Type B pancreatic cell (in vitro differentiated cells): ENCODE measurements around the gene FAH. TPM values are rescaled to one million over a fixed set of nuclear protein-coding genes. Genes with fewer than 3 reads are reported as not detected.

Experiments
- DNase-seq: peaks from one replicate; pipeline ENCODE4 v3.0.0; 2021; ENCODE audit warnings: mixed read lengths; ENCODE audit not compliant: unreplicated experiment; ENCODE audit errors: extremely low spot score
- H3K27ac Mint-ChIP-seq: 2 replicates; pipeline ENCODE4 v1.8.0; 2021; ENCODE audit warnings: mild to moderate bottlenecking, mixed read lengths
- H3K27me3 Mint-ChIP-seq: 2 replicates; pipeline ENCODE4 v1.8.0; 2021; ENCODE audit warnings: mixed read lengths
- H3K36me3 Mint-ChIP-seq: 2 replicates; pipeline ENCODE4 v1.8.0; 2021; ENCODE audit warnings: mixed read lengths
- H3K4me1 Mint-ChIP-seq: one replicate; pipeline ENCODE4 v1.8.0; 2021; ENCODE audit warnings: mixed read lengths; ENCODE audit not compliant: unreplicated experiment
- H3K4me3 Mint-ChIP-seq: 2 replicates; pipeline ENCODE4 v1.8.0; 2021; ENCODE audit warnings: mild to moderate bottlenecking, mixed read lengths
- H3K9me3 Mint-ChIP-seq: 2 replicates; pipeline ENCODE4 v1.8.0; 2021; ENCODE audit warnings: mixed read lengths
- CTCF ChIP-seq: fragments of 200-600 bp; sonication (generic); conservative IDR thresholded peaks from 2 replicates; pipeline ENCODE4 v1.5.0; 2021; ENCODE audit warnings: antibody characterized with exemption, mild to moderate bottlenecking
- total RNA-seq: library from RNA; stranded (reverse); gene quantifications from 2 replicates; pipeline ENCODE4 v1.2.1, GENCODE V29; 2021; ENCODE audit warnings: low replicate concordance

The FAH gene
- total RNA-seq, 1 donor from 2014 or later: 25.8 TPM

DNA sequence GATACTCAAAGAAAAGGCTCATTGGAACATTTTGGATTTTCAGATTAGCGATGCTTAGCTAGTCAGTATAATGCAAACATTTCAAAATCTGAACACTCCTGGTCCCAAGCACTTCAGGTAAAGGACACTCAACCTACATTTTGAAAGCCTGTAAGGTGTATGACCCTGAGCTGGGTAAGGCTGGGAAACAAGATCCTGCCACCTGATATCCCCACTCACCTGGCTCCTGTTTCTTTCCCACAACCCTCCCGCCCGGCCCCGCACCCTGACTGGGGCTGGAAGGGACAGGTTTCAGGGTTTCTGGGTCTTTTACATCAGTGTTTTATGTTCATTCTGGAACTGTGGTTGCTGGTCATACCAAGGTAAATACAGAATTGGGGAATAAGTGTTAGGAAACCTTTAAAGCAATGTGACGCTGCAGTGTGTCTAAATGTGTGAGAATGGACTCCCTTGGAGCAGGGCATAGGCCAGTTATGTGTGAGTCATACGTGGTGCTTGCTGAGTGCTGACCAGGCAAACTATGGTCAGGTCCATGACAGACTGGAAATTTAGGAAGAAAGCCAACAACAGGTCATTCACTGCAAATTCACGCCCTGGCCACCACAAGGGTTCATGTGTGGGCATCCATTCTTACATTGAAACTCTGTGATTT lies 76.3 kb downstream of the FAH start:
- DNase-seq: no peak
- Mint-ChIP-seq H3K4me3 (no peak overlapping the region), H3K27ac (no peak overlapping the region), H3K9me3 (no peaks in the 10 kb centered on the region), H3K4me1 (peaks cover 10% of the 10 kb centered on the region), H3K27me3 (peaks cover 32% of the 10 kb centered on the region), H3K36me3 (no peaks in the 10 kb centered on the region)
- TF ChIP-seq CTCF: no peak

DNA sequence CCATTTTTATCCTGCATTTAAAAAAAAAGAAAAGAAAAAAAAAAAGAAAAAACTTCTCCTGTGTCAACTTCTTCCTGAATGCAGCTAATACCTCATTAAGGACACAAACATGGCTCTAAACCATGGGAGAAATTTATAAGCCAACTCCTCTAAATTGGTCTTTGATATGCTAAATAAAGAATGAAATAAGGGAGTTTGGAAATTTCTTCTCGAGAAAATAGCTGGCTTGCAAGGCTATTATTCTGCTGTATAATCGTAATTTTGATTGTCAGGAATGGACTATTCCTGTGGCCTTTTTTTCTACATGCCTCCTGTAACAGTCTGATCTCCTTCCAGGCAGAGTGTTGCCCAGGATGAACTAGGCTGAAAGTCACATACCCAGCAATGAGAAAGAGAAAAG lies 78.6 kb downstream of the FAH start:
- DNase-seq: no peak
- peaks cover 32% of the 10 kb centered on the region for H3K27me3 Mint-ChIP-seq
- no peak overlapping the region for H3K4me3 Mint-ChIP-seq
- no peak for TF ChIP-seq CTCF
- no peaks in the 10 kb centered on the region for H3K36me3 Mint-ChIP-seq
- H3K27ac Mint-ChIP-seq: no peak overlapping the region
- no peaks in the 10 kb centered on the region for H3K9me3 Mint-ChIP-seq
- peaks cover 10% of the 10 kb centered on the region for H3K4me1 Mint-ChIP-seq

DNA sequence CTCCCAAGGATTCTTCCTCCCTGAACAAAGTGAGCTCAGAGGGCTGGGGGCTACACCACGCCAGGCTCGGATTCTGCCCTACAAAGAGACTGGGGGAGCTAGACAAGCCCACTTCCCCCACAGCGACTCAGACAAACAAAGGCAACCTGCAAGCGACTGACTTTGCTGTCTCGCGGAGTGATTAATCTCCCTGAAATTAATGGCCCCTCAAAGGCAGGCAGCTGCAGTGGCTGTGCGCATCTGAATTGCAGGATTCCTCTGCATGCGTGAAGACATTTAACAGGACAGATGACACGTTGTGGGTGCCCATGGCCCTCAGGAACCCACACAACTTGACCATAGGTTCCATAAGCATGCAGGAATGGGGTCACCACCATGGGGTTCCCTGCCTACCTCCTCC lies 80.8 kb downstream of the FAH start:
- H3K36me3 Mint-ChIP-seq: no peaks in the 10 kb centered on the region
- H3K4me1 Mint-ChIP-seq: peaks cover 10% of the 10 kb centered on the region
- H3K9me3 Mint-ChIP-seq: no peaks in the 10 kb centered on the region
- no peak overlapping the region for H3K4me3 Mint-ChIP-seq
- TF ChIP-seq CTCF: no peak
- peaks cover 29% of the 10 kb centered on the region for H3K27me3 Mint-ChIP-seq
- no peak for DNase-seq
- no peak overlapping the region for H3K27ac Mint-ChIP-seq

DNA sequence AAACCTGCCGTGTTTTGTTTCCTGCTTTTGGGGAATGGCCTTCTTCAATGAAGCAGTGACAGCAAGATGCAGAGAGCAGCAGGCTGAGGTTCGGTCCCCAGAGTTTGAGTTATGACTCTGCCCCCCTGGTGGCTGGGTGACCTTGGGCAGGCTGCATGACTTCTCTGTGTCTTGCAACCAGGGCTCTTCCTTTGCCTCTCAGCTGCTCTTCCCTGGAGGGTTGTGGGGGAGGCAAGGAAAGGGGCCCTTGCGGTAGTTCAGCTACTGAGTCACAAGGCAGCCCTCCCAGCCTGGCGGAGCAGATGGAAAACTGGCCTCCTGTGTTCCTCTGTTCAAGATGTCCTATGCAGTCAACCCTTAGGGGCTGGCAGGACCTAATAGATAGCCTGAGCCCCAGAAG lies 82.1 kb downstream of the FAH start:
- no peak for DNase-seq
- Mint-ChIP-seq H3K9me3 (no peaks in the 10 kb centered on the region), H3K36me3 (no peaks in the 10 kb centered on the region), H3K4me3 (no peak overlapping the region), H3K27me3 (peaks cover 25% of the 10 kb centered on the region), H3K4me1 (peaks cover 10% of the 10 kb centered on the region), H3K27ac (no peak overlapping the region)
- peak; percentile 66 for TF ChIP-seq CTCF

Other genes with a start within 250 kb of the FAH start
- not detected in 2 replicates for gene BCL2A1, start 181.8 kb upstream of the FAH start, total RNA-seq
- gene ZFAND6, start 93.3 kb upstream of the FAH start, total RNA-seq: 59.6 and 64.3 TPM in 2 replicates
- gene CTXND1, start 99.2 kb downstream of the FAH start, total RNA-seq: 1.1 and 2.7 TPM in 2 replicates